ENCODE results near the gene INSIG1. TPM values are rescaled to one million over a fixed set of nuclear protein-coding genes. Genes with fewer than 3 reads are reported as not detected.

The INSIG1 gene
- total RNA-seq, 1 experiment from 2014 or later, result 60.1 TPM

DNA sequence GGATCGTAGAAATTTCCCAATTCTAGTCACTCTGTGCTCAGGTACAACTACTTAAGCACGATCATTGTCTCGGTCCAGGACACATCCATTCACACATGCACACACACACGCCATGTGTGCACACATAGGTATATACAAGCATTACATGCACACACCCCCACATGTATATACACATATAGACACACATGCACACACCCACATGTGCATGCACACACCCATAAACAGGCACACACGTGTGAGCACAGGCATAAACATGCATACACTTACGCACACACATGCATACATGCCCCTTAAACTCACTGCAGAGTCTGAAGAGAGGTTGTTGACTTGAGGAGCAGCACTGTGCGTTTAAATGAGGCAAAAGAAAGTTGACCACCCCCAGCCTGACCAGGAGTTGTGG is 32.5 kb upstream of the INSIG1 start:
- TF ChIP-seq, protein P1, sequence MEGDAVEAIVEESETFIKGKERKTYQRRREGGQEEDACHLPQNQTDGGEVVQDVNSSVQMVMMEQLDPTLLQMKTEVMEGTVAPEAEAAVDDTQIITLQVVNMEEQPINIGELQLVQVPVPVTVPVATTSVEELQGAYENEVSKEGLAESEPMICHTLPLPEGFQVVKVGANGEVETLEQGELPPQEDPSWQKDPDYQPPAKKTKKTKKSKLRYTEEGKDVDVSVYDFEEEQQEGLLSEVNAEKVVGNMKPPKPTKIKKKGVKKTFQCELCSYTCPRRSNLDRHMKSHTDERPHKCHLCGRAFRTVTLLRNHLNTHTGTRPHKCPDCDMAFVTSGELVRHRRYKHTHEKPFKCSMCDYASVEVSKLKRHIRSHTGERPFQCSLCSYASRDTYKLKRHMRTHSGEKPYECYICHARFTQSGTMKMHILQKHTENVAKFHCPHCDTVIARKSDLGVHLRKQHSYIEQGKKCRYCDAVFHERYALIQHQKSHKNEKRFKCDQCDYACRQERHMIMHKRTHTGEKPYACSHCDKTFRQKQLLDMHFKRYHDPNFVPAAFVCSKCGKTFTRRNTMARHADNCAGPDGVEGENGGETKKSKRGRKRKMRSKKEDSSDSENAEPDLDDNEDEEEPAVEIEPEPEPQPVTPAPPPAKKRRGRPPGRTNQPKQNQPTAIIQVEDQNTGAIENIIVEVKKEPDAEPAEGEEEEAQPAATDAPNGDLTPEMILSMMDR (IDR thresholded peaks at IDR 0.05; ENCODE audit: insufficient read depth in 1 of 2, low read depth in 1 of 2, low read length in 1 of 2, severe bottlenecking in 1 of 2, unreplicated experiment in 1 of 2), result no peak
- Mint-ChIP-seq H3K27ac (ENCODE audit: unreplicated experiment) (no peak overlapping the region), H3K4me3 (ENCODE audit: unreplicated experiment) (no peak overlapping the region), H3K9me3 (ENCODE audit: unreplicated experiment) (no peaks in the 10 kb centered on the region), H3K4me1 (ENCODE audit: low read depth, unreplicated experiment) (no peaks in the 10 kb centered on the region), H3K27me3 (ENCODE audit: insufficient read depth, unreplicated experiment) (no peaks in the 10 kb centered on the region), H3K36me3 (ENCODE audit: insufficient read depth, unreplicated experiment) (no peaks in the 10 kb centered on the region)
- intact Hi-C loops (cut with micrococcal nuclease; ENCODE audit: unreplicated experiment), result no loop called here
- BruUV-seq (replicated peaks), result no TSS peak
- ChIA-PET CTCF (no interaction called here), POLR2A (no interaction called here)
- no peaks in the 10 kb centered on the region for H3K27me3 ChIP-seq (replicated peaks; ENCODE audit: control insufficient read depth, insufficient read depth, low read length)
- H3K36me3 ChIP-seq (ENCODE audit: control insufficient read depth, insufficient read depth, low read length), result no peaks in the 10 kb centered on the region
- H3K9me3 ChIP-seq, result no peaks in the 10 kb centered on the region
- DNase-seq, result no peak
- H3K4me1 ChIP-seq, result no peaks in the 10 kb centered on the region
- H3K4me3 ChIP-seq (ENCODE audit: low read depth, low read length), result no peak overlapping the region

DNA sequence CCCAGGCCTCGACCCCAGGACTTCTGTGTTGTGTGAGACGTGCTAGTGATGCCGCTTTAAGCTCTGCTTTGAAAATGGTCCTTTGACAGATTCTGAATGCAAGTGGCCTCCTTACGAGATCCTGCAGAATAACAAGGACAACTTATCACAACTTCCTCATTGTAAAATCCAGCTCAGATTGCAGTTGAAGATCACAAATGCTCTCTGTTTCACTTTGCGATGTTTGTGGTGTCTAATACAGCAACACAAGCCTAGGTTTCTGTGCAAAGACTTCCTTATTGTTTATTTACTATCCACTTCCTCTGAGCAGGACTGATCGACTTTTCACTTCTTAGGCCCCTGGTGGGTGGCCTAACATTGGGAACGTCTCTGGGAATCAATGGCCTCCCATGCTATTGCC is 31.7 kb upstream of the INSIG1 start:
- intact Hi-C loops (cut with micrococcal nuclease; ENCODE audit: unreplicated experiment), result no loop called here
- Mint-ChIP-seq H3K27me3 (ENCODE audit: insufficient read depth, unreplicated experiment) (no peaks in the 10 kb centered on the region), H3K9me3 (ENCODE audit: unreplicated experiment) (no peaks in the 10 kb centered on the region), H3K4me3 (ENCODE audit: unreplicated experiment) (no peak overlapping the region), H3K4me1 (ENCODE audit: low read depth, unreplicated experiment) (no peaks in the 10 kb centered on the region), H3K27ac (ENCODE audit: unreplicated experiment) (no peak overlapping the region), H3K36me3 (ENCODE audit: insufficient read depth, unreplicated experiment) (no peaks in the 10 kb centered on the region)
- POLR2A ChIA-PET, result no interaction called here
- no peak for DNase-seq
- TF ChIP-seq, protein P1 (IDR thresholded peaks at IDR 0.05; ENCODE audit: insufficient read depth in 1 of 2, low read depth in 1 of 2, low read length in 1 of 2, severe bottlenecking in 1 of 2, unreplicated experiment in 1 of 2), result no peak
- Histone ChIP-seq H3K4me1 (0 out of 2 replicates have a peak, but pooled peaks cover 3% of the 10 kb centered on the region), H3K4me3 (ENCODE audit: low read depth, low read length) (no peak overlapping the region), H3K27me3 (replicated peaks; ENCODE audit: control insufficient read depth, insufficient read depth, low read length) (no peaks in the 10 kb centered on the region), H3K9me3 (no peaks in the 10 kb centered on the region), H3K36me3 (ENCODE audit: control insufficient read depth, insufficient read depth, low read length) (no peaks in the 10 kb centered on the region)
- BruUV-seq (replicated peaks), result no TSS peak
- CTCF ChIA-PET, result no interaction called here

DNA sequence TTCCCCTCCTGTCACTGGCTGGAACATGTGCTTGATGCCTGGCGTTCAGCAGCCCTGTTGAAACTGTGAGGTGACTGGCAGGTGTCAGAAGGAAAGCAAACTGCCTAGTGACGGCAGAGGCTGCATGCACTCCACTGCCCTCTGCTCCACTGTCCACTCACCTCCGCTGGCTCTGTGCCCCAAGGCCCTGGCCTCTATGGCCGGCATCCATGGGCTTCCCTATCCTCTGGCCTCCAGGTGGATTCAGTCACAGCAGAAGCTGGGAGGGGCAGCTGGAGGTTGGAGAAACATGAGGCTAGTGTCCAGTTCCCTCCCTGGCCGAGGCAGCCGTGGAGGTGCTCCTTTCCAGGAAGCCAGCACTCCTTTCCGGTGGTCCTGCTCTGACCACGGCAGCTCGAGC is 31.2 kb upstream of the INSIG1 start:
- no peaks in the 10 kb centered on the region for H3K9me3 ChIP-seq
- H3K36me3 Mint-ChIP-seq (ENCODE audit: insufficient read depth, unreplicated experiment), result no peaks in the 10 kb centered on the region
- BruUV-seq (replicated peaks), result no TSS peak
- intact Hi-C loops (cut with micrococcal nuclease; ENCODE audit: unreplicated experiment), result no loop called here
- no peak for DNase-seq
- H3K27me3 ChIP-seq (replicated peaks; ENCODE audit: control insufficient read depth, insufficient read depth, low read length), result no peaks in the 10 kb centered on the region
- no peak overlapping the region for H3K4me3 Mint-ChIP-seq (ENCODE audit: unreplicated experiment)
- H3K27me3 Mint-ChIP-seq (ENCODE audit: insufficient read depth, unreplicated experiment), result no peaks in the 10 kb centered on the region
- no peaks in the 10 kb centered on the region for H3K4me1 Mint-ChIP-seq (ENCODE audit: low read depth, unreplicated experiment)
- CTCF ChIA-PET, result no interaction called here
- H3K9me3 Mint-ChIP-seq (ENCODE audit: unreplicated experiment), result no peaks in the 10 kb centered on the region
- no peaks in the 10 kb centered on the region for H3K36me3 ChIP-seq (ENCODE audit: control insufficient read depth, insufficient read depth, low read length)
- POLR2A ChIA-PET, result no interaction called here
- H3K27ac Mint-ChIP-seq (ENCODE audit: unreplicated experiment), result no peak overlapping the region
- no peak overlapping the region for H3K4me3 ChIP-seq (ENCODE audit: low read depth, low read length)
- 0 out of 2 replicates have a peak, but pooled peaks cover 3% of the 10 kb centered on the region for H3K4me1 ChIP-seq
- TF ChIP-seq, protein P1 (IDR thresholded peaks at IDR 0.05; ENCODE audit: insufficient read depth in 1 of 2, low read depth in 1 of 2, low read length in 1 of 2, severe bottlenecking in 1 of 2, unreplicated experiment in 1 of 2), result no peak

All from Caco-2 (cell line).